Measurements from ENCODE around the gene PTCRA. TPM values are rescaled to one million over a fixed set of nuclear protein-coding genes. Genes with fewer than 3 reads are reported as not detected.
"Not testable (repeated sequence)": the region's sequence is repeated elsewhere in the genome, so short reads cannot be mapped to it uniquely, and the experiment has no call there.

The PTCRA gene
- total RNA-seq (2014; rRNA removed; shearing (Covaris generic)): 6.2 and 9.7 TPM in 2 replicates
- 6.5 and 11.1 TPM in 2 replicates for polyA plus RNA-seq (2015; cell fraction: cytosol; rRNA removed)
- polyA plus RNA-seq (2015; cell fraction: nucleus; rRNA removed): 14.4 and 18.8 TPM in 2 replicates

- DNase-seq (ENCODE audit: low read depth, low spot score): no peak
- in situ Hi-C loops (cut with HindIII; ENCODE audit: low pct_unique_long_range_greater_than_20kb, low sequenced_read_pairs): no loop called here
These were observed at the start of gene PTCRA for GRCh38 chr6:42915732-42916131. TSS of gene PTCRA (plus strand) at chr6:42916053. CDS start at chr6:42916070, 17 bp downstream.

- in situ Hi-C loops (cut with HindIII; ENCODE audit: low pct_unique_long_range_greater_than_20kb, low sequenced_read_pairs): no loop called here
- no peak for DNase-seq (ENCODE audit: low read depth, low spot score)
These were observed 45.5 kb upstream of the PTCRA start for GRCh38 chr6:42870145-42870936.

GRCh38 chr6:42871711-42872110 is 44.1 kb upstream of the PTCRA start:
- in situ Hi-C loops (cut with HindIII; ENCODE audit: low pct_unique_long_range_greater_than_20kb, low sequenced_read_pairs): no loop called here
- DNase-seq (ENCODE audit: low read depth, low spot score): no peak

GRCh38 chr6:42873313-42873712 is 42.5 kb upstream of the PTCRA start:
- in situ Hi-C loops (cut with HindIII; ENCODE audit: low pct_unique_long_range_greater_than_20kb, low sequenced_read_pairs): no loop called here
- no peak for DNase-seq (ENCODE audit: low read depth, low spot score)

- no peak for DNase-seq (ENCODE audit: low read depth, low spot score)
- in situ Hi-C loops (cut with HindIII; ENCODE audit: low pct_unique_long_range_greater_than_20kb, low sequenced_read_pairs): no loop called here
These were observed 38.2 kb upstream of the PTCRA start for GRCh38 chr6:42877695-42878094.

- in situ Hi-C loops (cut with HindIII; ENCODE audit: low pct_unique_long_range_greater_than_20kb, low sequenced_read_pairs): no loop called here
- peak; percentile 93 for DNase-seq (ENCODE audit: low read depth, low spot score)
These were observed 36.2 kb upstream of the PTCRA start, which contains the start of gene RPL7L1 for GRCh38 chr6:42879372-42880239. TSS of gene RPL7L1 (plus strand) at chr6:42879616. CDS start at chr6:42879911, 295 bp downstream.

- DNase-seq (ENCODE audit: low read depth, low spot score); in situ Hi-C loops (cut with HindIII; ENCODE audit: low pct_unique_long_range_greater_than_20kb, low sequenced_read_pairs): not testable (repeated sequence)
These were observed 35.5 kb upstream of the PTCRA start for GRCh38 chr6:42880240-42880817.

GRCh38 chr6:42880871-42881270 is 35.0 kb upstream of the PTCRA start:
- DNase-seq (ENCODE audit: low read depth, low spot score); in situ Hi-C loops (cut with HindIII; ENCODE audit: low pct_unique_long_range_greater_than_20kb, low sequenced_read_pairs): not testable (repeated sequence)

GRCh38 chr6:42885702-42886101 is 30.2 kb upstream of the PTCRA start:
- DNase-seq (ENCODE audit: low read depth, low spot score): no peak
- in situ Hi-C loops (cut with HindIII; ENCODE audit: low pct_unique_long_range_greater_than_20kb, low sequenced_read_pairs): no loop called here

- DNase-seq (ENCODE audit: low read depth, low spot score); in situ Hi-C loops (cut with HindIII; ENCODE audit: low pct_unique_long_range_greater_than_20kb, low sequenced_read_pairs): not testable (repeated sequence)
These were observed 27.7 kb upstream of the PTCRA start for GRCh38 chr6:42888201-42888600.

GRCh38 chr6:42889815-42890214 is 26.0 kb upstream of the PTCRA start:
- DNase-seq (ENCODE audit: low read depth, low spot score): no peak

GRCh38 chr6:42890311-42891198 is 25.3 kb upstream of the PTCRA start:
- peak; percentile 93 for DNase-seq (ENCODE audit: low read depth, low spot score)
- in situ Hi-C loops (cut with HindIII; ENCODE audit: low pct_unique_long_range_greater_than_20kb, low sequenced_read_pairs): no loop called here

More at GRCh38 chr6:42889815-42890214, 26.0 kb upstream of the PTCRA start:
- in situ Hi-C loops (cut with HindIII; ENCODE audit: low pct_unique_long_range_greater_than_20kb, low sequenced_read_pairs): no loop called here

- in situ Hi-C loops (cut with HindIII; ENCODE audit: low pct_unique_long_range_greater_than_20kb, low sequenced_read_pairs): no loop called here
- no peak for DNase-seq (ENCODE audit: low read depth, low spot score)
These were observed 24.6 kb upstream of the PTCRA start for GRCh38 chr6:42891199-42891722.

- peak; percentile 73 for DNase-seq (ENCODE audit: low read depth, low spot score)
- in situ Hi-C loops (cut with HindIII; ENCODE audit: low pct_unique_long_range_greater_than_20kb, low sequenced_read_pairs): not testable (repeated sequence)
These were observed 21.6 kb upstream of the PTCRA start for GRCh38 chr6:42894041-42894828.

GRCh38 chr6:42896178-42896719 is 19.6 kb upstream of the PTCRA start:
- DNase-seq (ENCODE audit: low read depth, low spot score): no peak
- in situ Hi-C loops (cut with HindIII; ENCODE audit: low pct_unique_long_range_greater_than_20kb, low sequenced_read_pairs): no loop called here

- peak; percentile 71 for DNase-seq (ENCODE audit: low read depth, low spot score)
- in situ Hi-C loops (cut with HindIII; ENCODE audit: low pct_unique_long_range_greater_than_20kb, low sequenced_read_pairs): no loop called here
These were observed 16.9 kb upstream of the PTCRA start for GRCh38 chr6:42898891-42899361.

Data from SK-MEL-5 (cell line).